Osteocyte (in vitro differentiated cells): ENCODE data around the gene PYGM. TPM values are rescaled to one million over a fixed set of nuclear protein-coding genes. Genes with fewer than 3 reads are reported as not detected.

Source experiments
- DNase-seq: peaks from one replicate; pipeline ENCODE4 v3.0.0; 2021; ENCODE audit warnings: mixed read lengths; ENCODE audit not compliant: unreplicated experiment; ENCODE audit errors: extremely low spot score
- H3K27ac Mint-ChIP-seq: one replicate; pipeline ENCODE4 v1.8.0; 2021; ENCODE audit warnings: mild to moderate bottlenecking, mixed read lengths; ENCODE audit not compliant: unreplicated experiment
- H3K27me3 Mint-ChIP-seq: one replicate; pipeline ENCODE4 v1.8.0; 2021; ENCODE audit warnings: mixed read lengths; ENCODE audit not compliant: unreplicated experiment
- H3K36me3 Mint-ChIP-seq: one replicate; pipeline ENCODE4 v1.8.0; 2021; ENCODE audit warnings: mixed read lengths; ENCODE audit not compliant: unreplicated experiment
- H3K4me1 Mint-ChIP-seq: one replicate; pipeline ENCODE4 v1.8.0; 2021; ENCODE audit warnings: mixed read lengths; ENCODE audit not compliant: unreplicated experiment
- H3K4me3 Mint-ChIP-seq: one replicate; pipeline ENCODE4 v1.8.0; 2021; ENCODE audit warnings: mild to moderate bottlenecking, moderate library complexity, mixed read lengths; ENCODE audit not compliant: unreplicated experiment
- H3K9me3 Mint-ChIP-seq: one replicate; pipeline ENCODE4 v1.8.0; 2021; ENCODE audit warnings: mixed read lengths; ENCODE audit not compliant: unreplicated experiment
- total RNA-seq: library from RNA; stranded (reverse); gene quantifications from 2 replicates; pipeline ENCODE4 v1.2.1, GENCODE V29; 2021
- TF ChIP-seq, protein P1 (sequence below): fragments of 200-600 bp; sonication (generic); IDR thresholded peaks from 2 replicates; pipeline ENCODE4 v1.5.0; 2021; ENCODE audit warnings: antibody characterized with exemption, mild to moderate bottlenecking, moderate library complexity

PYGM gene
- total RNA-seq, 1 donor from 2014 or later, result 0.73 TPM

DNA sequence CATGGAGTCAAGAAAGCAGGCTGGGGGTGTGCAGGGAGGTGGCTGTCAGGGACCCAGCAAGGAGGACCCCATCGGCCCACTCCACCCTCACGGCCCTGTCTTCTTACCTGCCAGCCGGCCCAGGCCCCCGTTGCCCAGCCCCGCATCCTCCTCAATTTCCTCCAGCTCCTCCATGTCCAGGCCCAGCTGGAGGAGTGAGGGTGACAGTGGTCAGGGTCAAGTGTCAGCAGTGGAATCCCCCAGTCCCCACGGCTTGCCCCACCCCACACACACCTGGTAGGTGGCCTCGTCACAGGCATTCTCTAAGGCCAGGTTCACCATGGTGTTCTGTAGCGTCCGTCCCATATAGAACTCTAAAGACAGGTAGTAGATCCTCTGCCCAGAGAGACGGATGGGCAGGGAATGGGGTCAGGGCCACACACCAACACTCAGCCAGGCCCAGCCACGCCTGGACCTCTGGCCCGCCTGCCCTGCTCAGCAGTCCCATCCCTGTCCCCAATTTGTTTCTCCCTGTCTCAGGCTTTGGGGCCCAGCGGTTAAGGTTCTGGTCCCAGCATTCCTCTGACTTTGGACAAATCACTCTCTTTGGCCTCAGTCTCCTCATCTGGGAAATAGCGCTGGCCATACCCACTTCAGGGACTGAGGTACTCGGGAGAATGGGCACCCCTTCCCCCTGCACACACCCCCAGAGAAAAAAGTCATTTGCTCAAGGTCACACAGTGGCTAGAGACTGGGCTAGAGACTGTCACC is 1.3 kb downstream of the PYGM start:
- Mint-ChIP-seq H3K36me3 (peaks cover 11% of the 10 kb centered on the region), H3K4me3 (no peak overlapping the region), H3K4me1 (peaks cover 36% of the 10 kb centered on the region), H3K9me3 (no peaks in the 10 kb centered on the region), H3K27me3 (no peaks in the 10 kb centered on the region), H3K27ac (no peak overlapping the region)
- TF ChIP-seq, protein P1, sequence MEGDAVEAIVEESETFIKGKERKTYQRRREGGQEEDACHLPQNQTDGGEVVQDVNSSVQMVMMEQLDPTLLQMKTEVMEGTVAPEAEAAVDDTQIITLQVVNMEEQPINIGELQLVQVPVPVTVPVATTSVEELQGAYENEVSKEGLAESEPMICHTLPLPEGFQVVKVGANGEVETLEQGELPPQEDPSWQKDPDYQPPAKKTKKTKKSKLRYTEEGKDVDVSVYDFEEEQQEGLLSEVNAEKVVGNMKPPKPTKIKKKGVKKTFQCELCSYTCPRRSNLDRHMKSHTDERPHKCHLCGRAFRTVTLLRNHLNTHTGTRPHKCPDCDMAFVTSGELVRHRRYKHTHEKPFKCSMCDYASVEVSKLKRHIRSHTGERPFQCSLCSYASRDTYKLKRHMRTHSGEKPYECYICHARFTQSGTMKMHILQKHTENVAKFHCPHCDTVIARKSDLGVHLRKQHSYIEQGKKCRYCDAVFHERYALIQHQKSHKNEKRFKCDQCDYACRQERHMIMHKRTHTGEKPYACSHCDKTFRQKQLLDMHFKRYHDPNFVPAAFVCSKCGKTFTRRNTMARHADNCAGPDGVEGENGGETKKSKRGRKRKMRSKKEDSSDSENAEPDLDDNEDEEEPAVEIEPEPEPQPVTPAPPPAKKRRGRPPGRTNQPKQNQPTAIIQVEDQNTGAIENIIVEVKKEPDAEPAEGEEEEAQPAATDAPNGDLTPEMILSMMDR, result no peak
- DNase-seq, result no peak

DNA sequence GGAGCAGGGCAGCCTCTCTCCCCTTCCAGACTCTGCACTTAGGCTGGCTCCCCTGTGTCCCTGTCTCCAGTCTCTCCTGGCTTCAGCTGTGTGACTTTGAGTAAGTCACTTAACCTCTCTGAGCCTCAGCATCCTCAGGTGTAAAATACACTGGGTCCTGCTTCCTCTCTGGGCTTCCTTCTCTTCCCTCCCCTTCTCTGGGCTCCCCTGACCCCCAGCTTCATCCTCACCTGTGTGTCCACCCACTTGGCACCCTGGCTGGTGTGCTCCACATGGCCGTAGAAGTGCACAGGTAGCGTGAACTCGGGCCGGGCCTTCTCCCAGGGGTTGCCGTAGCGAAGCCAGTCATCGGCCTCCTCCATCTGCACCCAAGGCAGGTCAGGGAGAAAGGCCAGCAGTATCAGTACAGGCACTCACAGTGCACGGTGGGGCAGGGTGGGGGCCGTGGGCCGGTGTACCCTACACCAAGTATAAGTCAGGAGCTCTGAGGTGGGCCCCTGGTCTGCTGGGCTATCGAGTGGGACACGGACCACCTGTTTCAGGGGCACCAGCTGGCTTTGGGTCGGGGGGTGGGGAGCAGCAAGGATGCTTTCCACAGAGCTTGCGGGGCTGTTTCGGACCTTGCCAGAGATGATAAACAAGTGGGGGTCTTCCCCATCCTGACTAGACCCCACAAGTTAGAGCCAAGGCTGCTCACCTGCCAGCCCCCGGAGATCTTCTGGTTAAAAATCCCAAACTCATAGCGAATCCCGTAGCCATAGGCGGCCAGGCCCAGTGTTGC is 2.0 kb downstream of the PYGM start:
- TF ChIP-seq, protein P1, result no peak
- no peaks in the 10 kb centered on the region for H3K27me3 Mint-ChIP-seq
- no peak overlapping the region for H3K27ac Mint-ChIP-seq
- H3K4me1 Mint-ChIP-seq, result peaks cover 30% of the 10 kb centered on the region
- no peak overlapping the region for H3K4me3 Mint-ChIP-seq
- H3K9me3 Mint-ChIP-seq, result no peaks in the 10 kb centered on the region
- H3K36me3 Mint-ChIP-seq, result peaks cover 7% of the 10 kb centered on the region
- DNase-seq, result no peak

DNA sequence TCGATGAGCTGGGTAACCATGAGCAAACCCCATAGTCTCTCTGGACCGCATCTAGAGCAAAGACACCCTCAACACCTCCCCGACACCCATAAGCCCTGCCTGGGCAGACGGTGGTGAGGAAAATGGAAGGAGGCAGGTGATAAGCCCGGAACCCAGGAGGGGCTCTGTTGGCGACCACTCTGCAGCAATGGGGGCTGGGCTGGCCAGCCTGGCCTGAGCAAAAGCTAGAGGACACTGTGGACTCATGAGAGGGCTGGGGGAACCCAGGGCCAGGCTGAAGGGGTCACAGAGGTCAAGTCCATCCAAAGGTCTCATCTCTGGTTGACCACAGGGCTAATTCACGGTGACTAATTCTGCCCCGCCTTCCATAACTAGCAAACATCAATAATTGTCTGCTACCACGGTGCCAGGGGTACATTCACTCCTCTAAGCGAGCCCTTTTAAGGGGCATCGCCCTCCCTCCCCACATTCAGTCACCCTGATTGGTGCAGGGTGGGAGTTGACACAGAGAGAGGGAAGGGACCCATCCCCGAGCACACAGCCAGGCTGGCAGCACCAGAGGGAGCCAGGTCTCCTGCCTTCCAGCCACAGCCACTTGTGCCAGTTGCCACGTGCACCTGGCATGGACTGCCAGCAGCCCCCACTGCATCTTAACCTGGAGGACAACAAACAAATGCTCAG is 4.0 kb downstream of the PYGM start:
- Mint-ChIP-seq H3K36me3 (no peaks in the 10 kb centered on the region), H3K4me3 (no peak overlapping the region), H3K27me3 (no peaks in the 10 kb centered on the region), H3K4me1 (peaks cover 18% of the 10 kb centered on the region), H3K9me3 (no peaks in the 10 kb centered on the region), H3K27ac (no peak overlapping the region)
- DNase-seq, result no peak
- TF ChIP-seq, protein P1, result no peak

GRCh38 chr11:64754919-64755662 is 4.7 kb downstream of the PYGM start:
- Mint-ChIP-seq H3K9me3 (no peaks in the 10 kb centered on the region), H3K27me3 (no peaks in the 10 kb centered on the region)

More at GRCh38 chr11:64754919-64755662, 4.7 kb downstream of the PYGM start:
- Mint-ChIP-seq H3K4me3 (no peak overlapping the region), H3K36me3 (no peaks in the 10 kb centered on the region), H3K4me1 (peaks cover 12% of the 10 kb centered on the region), H3K27ac (no peak overlapping the region)
- no peak for DNase-seq
- TF ChIP-seq, protein P1, result no peak
